HepG2 (cell line): ENCODE measurements around the gene KLHL18. TPM values are rescaled to one million over a fixed set of nuclear protein-coding genes. Genes with fewer than 3 reads are reported as not detected.
A peak's percentile ranks its signal among the peaks of the same experiment; 100 is the strongest.

ENCODE experiments used
- AFF4 ChIP-seq: sonication (generic); formaldehyde crosslinking; IDR thresholded peaks from 2 replicates; pipeline ENCODE4 v1.4.0; 2020; ENCODE audit warnings: missing genetic modification reagents
- CBX5 ChIP-seq: sonication (generic); formaldehyde crosslinking; IDR thresholded peaks from 2 replicates; pipeline ENCODE4 v1.4.0; 2020; ENCODE audit warnings: missing genetic modification reagents, borderline replicate concordance
- ELF3 ChIP-seq: IDR thresholded peaks from 2 replicates; pipeline ENCODE4 v1.6.1; 2016; ENCODE audit warnings: missing genetic modification reagents, missing compliant biosample characterization
- HOXA9 ChIP-seq: sonication (generic); formaldehyde crosslinking; IDR thresholded peaks from 2 replicates; pipeline ENCODE4 v1.8.1; 2022; ENCODE audit warnings: missing genetic modification reagents, mild to moderate bottlenecking, moderate library complexity, borderline replicate concordance
- KDM1A ChIP-seq: IDR thresholded peaks from 2 replicates; pipeline ENCODE4 v1.6.1; 2016; ENCODE audit warnings: missing compliant biosample characterization
- KLF16 ChIP-seq, 2 experiments: sonication (generic) in 1 of 2; formaldehyde crosslinking in 1 of 2; IDR thresholded peaks; 2 replicates each; pipeline versions ENCODE4 v1.6.1 to v1.8.0; 2016 to 2023; ENCODE audit warnings: missing genetic modification reagents in 2 of 2, missing compliant biosample characterization in 1 of 2
- LRRFIP1 ChIP-seq: sonication (generic); formaldehyde crosslinking; conservative IDR thresholded peaks from 2 replicates; pipeline ENCODE4 v1.4.0; 2020; ENCODE audit warnings: missing genetic modification reagents
- PAX8 ChIP-seq: sonication (generic); formaldehyde crosslinking; IDR thresholded peaks from 2 replicates; pipeline ENCODE4 v1.8.0; 2022; ENCODE audit warnings: mild to moderate bottlenecking, missing genetic modification reagents, borderline replicate concordance
- RAD51 ChIP-seq: fragments of 450-650 bp; IDR thresholded peaks from 2 replicates; pipeline ENCODE4 v1.6.1; 2016; ENCODE audit warnings: borderline replicate concordance
- RBM39 ChIP-seq: fragments of 200-400 bp; formaldehyde crosslinking; IDR thresholded peaks from one replicate; pipeline ENCODE4 v1.6.1; 2018; ENCODE audit warnings: antibody characterized with exemption, mild to moderate bottlenecking, low read depth, low read length; ENCODE audit not compliant: poor library complexity, severe bottlenecking
- SYNCRIP ChIP-seq: fragments of 200-400 bp; formaldehyde crosslinking; IDR thresholded peaks from 2 replicates; pipeline ENCODE4 v1.6.1; 2018; ENCODE audit warnings: mild to moderate bottlenecking, low read depth, low read length; ENCODE audit not compliant: insufficient read depth
- ZBTB39 ChIP-seq: sonication (generic); formaldehyde crosslinking; IDR thresholded peaks from 2 replicates; pipeline ENCODE4 v1.5.0; 2020; ENCODE audit warnings: missing genetic modification reagents
- ZBTB42 ChIP-seq: sonication (generic); formaldehyde crosslinking; IDR thresholded peaks from 2 replicates; pipeline ENCODE4 v1.5.0; 2020; ENCODE audit warnings: mild to moderate bottlenecking, missing genetic modification reagents
- ZNF234 ChIP-seq: sonication (generic); formaldehyde crosslinking; conservative IDR thresholded peaks from 2 replicates; pipeline ENCODE4 v1.5.1; 2020; ENCODE audit warnings: mild to moderate bottlenecking, missing genetic modification reagents
- ZNF235 ChIP-seq: sonication (generic); formaldehyde crosslinking; IDR thresholded peaks from 2 replicates; pipeline ENCODE4 v1.8.1; 2023; ENCODE audit warnings: mild to moderate bottlenecking, missing genetic modification reagents, borderline replicate concordance
- ZNF558 ChIP-seq: sonication (generic); formaldehyde crosslinking; IDR thresholded peaks from 2 replicates; pipeline ENCODE4 v1.9.0; 2022; ENCODE audit warnings: mild to moderate bottlenecking, missing genetic modification reagents, borderline replicate concordance
- ZNF598 ChIP-seq: sonication (generic); formaldehyde crosslinking; IDR thresholded peaks from 2 replicates; pipeline ENCODE4 v1.5.1; 2020; ENCODE audit warnings: mild to moderate bottlenecking, missing genetic modification reagents, borderline replicate concordance
- ZNF749 ChIP-seq: sonication (generic); formaldehyde crosslinking; IDR thresholded peaks from 2 replicates; pipeline ENCODE4 v1.8.0; 2022; ENCODE audit warnings: mild to moderate bottlenecking, missing genetic modification reagents, moderate library complexity, borderline replicate concordance
- polyA plus RNA-seq, 8 experiments: library from polyadenylated mRNA; depleted of rRNA in 3 of 8; stranded (reverse) in 7 of 8; unstranded in 1 of 8; fragments of >200 nt; fragmentation: Illumina TruSeq in 4 of 8; extraction: Trizol in 4 of 8; gene quantifications; 2 replicates each; pipeline versions ENCODE4 v1.2.1 to v1.2.3, GENCODE V29; 2011 to 2016; ENCODE audit warnings: low read depth in 4 of 8, missing spikeins in 1 of 8, mixed read lengths in 1 of 8; ENCODE audit not compliant: insufficient read depth in 1 of 8
- total RNA-seq, 5 experiments: library from RNA; depleted of rRNA; stranded (reverse); fragments of >200 nt; fragmentation: Illumina TruSeq; extraction: Trizol; gene quantifications; 2 replicates each; pipeline ENCODE4 v1.2.3, GENCODE V29; 2016; ENCODE audit warnings: low read depth in 1 of 5
- TF ChIP-seq, protein P1 (sequence below): IDR thresholded peaks from 2 replicates; pipeline ENCODE4 v1.6.1; 2016

Gene KLHL18
- total and polyA plus RNA-seq, 2 of the 13 experiments (the other 11 are each of a cell fraction or from before 2014, with no cell fraction given) = 17.5 to 18.8 TPM

DNA sequence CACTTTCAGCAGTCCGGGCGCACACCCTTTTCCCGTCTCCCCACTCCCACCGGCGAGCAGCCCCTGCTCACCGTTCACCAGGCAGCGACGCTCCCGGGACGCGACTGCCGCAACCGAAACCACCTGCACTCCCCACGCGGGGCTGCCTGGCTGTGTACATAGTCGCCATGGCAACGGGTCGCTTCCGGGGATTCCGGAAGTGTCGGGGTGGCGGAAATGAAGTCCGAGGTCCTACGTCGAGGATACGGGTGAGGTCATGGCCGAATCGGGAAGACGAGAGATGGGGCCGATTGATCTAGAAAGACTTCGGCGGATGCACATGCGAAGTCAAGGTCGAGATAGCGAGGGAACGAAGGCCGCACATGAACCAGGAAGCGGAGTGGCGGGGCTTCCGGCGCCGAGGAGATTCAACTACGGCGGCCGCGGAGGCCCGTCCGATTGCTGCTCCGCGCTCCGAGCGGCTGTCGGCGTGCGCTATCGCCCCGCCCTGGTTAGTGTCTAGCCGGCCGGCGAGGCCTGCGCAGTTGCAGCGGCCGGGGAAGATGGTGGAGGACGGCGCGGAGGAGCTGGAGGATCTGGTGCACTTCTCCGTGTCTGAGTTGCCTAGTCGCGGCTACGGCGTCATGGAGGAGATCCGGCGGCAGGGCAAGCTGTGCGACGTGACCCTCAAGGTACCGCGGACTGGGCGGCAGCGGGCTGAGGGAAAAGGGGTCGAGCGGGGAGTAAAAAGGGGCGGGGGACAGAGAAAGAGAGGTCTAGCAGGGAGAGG, at the start of gene KLHL18, which contains the start of gene KIF9 (continued):
- TF ChIP-seq LRRFIP1 (CRISPR knock-in tag) (no peak), HOXA9 (CRISPR knock-in tag) (peak; percentile 90; the same call in 1 of the 2 replicates), CBX5 (CRISPR knock-in tag) (no peak), AFF4 (CRISPR knock-in tag) (peak; percentile 56; the same call in 1 of the 2 replicates), ZBTB42 (CRISPR knock-in tag) (peak; percentile 24; the same call in 1 of the 2 replicates), ZNF558 (no peak), RBM39 (no peak), ZBTB39 (no peak), KLF16 (CRISPR knock-in tag; IDR thresholded peaks at IDR 0.05) (peak in 1 of 2 experiments; percentile 87; a peak in 2 of 4 replicates), ZNF749 (CRISPR knock-in tag) (no peak), ZNF234 (peak; percentile 95), SYNCRIP (no peak), PAX8 (CRISPR knock-in tag) (0 out of 2 replicates have a peak, but pooled peaks have one; percentile 15), KDM1A (CRISPR knock-in tag) (no peak), ZNF598 (CRISPR knock-in tag) (no peak), RAD51 (no peak), ZNF235 (no peak), ELF3 (CRISPR knock-in tag) (peak; percentile 94)
- TF ChIP-seq, protein P1, sequence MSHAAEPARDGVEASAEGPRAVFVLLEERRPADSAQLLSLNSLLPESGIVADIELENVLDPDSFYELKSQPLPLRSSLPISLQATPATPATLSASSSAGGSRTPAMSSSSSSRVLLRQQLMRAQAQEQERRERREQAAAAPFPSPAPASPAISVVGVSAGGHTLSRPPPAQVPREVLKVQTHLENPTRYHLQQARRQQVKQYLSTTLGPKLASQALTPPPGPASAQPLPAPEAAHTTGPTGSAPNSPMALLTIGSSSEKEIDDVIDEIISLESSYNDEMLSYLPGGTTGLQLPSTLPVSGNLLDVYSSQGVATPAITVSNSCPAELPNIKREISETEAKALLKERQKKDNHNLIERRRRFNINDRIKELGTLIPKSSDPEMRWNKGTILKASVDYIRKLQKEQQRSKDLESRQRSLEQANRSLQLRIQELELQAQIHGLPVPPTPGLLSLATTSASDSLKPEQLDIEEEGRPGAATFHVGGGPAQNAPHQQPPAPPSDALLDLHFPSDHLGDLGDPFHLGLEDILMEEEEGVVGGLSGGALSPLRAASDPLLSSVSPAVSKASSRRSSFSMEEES = no peak
